ENCODE measurements around the gene CELF3.

DNA sequence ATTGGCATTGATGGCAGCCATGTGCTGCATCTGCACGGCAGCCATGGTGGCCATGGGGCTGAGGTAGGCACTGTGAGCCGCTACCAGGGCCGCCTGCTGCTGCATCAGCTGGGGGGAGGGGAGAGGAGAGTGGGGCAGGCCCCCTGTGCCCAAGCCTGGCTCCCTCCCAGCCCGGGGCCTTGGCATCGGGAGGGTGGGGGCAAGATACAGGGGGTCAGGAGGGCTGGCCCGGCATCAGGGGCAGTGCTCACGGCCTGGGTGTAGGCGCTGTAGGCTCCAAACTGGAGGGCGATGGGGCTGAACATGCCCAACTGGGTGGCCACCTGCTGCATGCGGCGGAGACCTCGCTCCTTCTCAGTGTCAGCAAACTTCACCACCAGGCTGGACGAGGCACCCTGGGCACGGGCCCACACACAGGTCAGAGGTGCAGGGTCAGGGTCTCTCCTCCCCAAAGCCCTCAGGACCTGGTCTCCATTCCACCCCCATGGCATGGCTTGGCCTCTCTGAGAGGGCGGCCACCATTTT is 9.0 kb downstream of the CELF3 start:
- TF ChIP-seq, protein P1, sequence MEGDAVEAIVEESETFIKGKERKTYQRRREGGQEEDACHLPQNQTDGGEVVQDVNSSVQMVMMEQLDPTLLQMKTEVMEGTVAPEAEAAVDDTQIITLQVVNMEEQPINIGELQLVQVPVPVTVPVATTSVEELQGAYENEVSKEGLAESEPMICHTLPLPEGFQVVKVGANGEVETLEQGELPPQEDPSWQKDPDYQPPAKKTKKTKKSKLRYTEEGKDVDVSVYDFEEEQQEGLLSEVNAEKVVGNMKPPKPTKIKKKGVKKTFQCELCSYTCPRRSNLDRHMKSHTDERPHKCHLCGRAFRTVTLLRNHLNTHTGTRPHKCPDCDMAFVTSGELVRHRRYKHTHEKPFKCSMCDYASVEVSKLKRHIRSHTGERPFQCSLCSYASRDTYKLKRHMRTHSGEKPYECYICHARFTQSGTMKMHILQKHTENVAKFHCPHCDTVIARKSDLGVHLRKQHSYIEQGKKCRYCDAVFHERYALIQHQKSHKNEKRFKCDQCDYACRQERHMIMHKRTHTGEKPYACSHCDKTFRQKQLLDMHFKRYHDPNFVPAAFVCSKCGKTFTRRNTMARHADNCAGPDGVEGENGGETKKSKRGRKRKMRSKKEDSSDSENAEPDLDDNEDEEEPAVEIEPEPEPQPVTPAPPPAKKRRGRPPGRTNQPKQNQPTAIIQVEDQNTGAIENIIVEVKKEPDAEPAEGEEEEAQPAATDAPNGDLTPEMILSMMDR (IDR thresholded peaks at IDR 0.05), result no peak
- no peak for TF ChIP-seq EZH2phosphoT487 (IDR thresholded peaks at IDR 0.05)
